H1 (cell line): ENCODE results near the gene NFATC1. TPM values are rescaled to one million over a fixed set of nuclear protein-coding genes. Genes with fewer than 3 reads are reported as not detected.

Experiments
- CTCF ChIA-PET: fragments of 300-600 bp; sonication (Branson Sonifier 250); formaldehyde crosslinking; loops from one replicate; lab custom pipeline; 2021; ENCODE audit not compliant: partially characterized antibody; lab: Charles Lee
- POLR2A ChIA-PET: fragments of 300-600 bp; sonication (Branson Sonifier 250); formaldehyde crosslinking; loops from one replicate; lab custom pipeline; 2021; ENCODE audit warnings: inconsistent platforms; ENCODE audit not compliant: partially characterized antibody; lab: Charles Lee
- DNase-seq, 2 experiments: peaks; one replicate each; pipeline versions ENCODE4 v3.0.0 to v3.0.0-alpha.2; 2010 to 2022; ENCODE audit warnings: low spot score in 2 of 2, low read depth in 1 of 2, mixed read lengths in 1 of 2
- FAIRE-seq: peaks from 2 replicates; lab custom pipeline; 2011; peaks lifted over from hg19 to GRCh38; lab: Jason Lieb, UNC
- H2AFZ ChIP-seq: 2 replicates; pipeline ENCODE4 v1.8.1; 2012; ENCODE audit warnings: low read length, inconsistent platforms
- H2AK5ac ChIP-seq: 2 replicates; pipeline ENCODE4 v1.6.1; 2013; ENCODE audit warnings: low read depth, low read length
- H2BK120ac ChIP-seq: replicated peaks from 2 replicates; pipeline ENCODE3; 2013; ENCODE audit warnings: low read depth, low read length, inconsistent platforms
- H2BK12ac ChIP-seq: 2 replicates; pipeline ENCODE4 v1.6.1; 2013; ENCODE audit warnings: low read depth, low read length
- H2BK15ac ChIP-seq: 2 replicates; pipeline ENCODE4 v1.6.1; 2013; ENCODE audit warnings: low read length
- H2BK20ac ChIP-seq: 2 replicates; pipeline ENCODE4 v1.6.1; 2013; ENCODE audit warnings: low read length
- H2BK5ac ChIP-seq: 2 replicates; pipeline ENCODE4 v1.6.1; 2013; ENCODE audit warnings: low read depth, low read length
- H3K14ac ChIP-seq: 2 replicates; pipeline ENCODE4 v1.6.1; 2013; ENCODE audit warnings: inconsistent platforms; ENCODE audit not compliant: insufficient read length
- H3K18ac ChIP-seq: 2 replicates; pipeline ENCODE4 v1.6.1; 2013; ENCODE audit warnings: low read length; ENCODE audit errors: extremely low read depth
- H3K23ac ChIP-seq: 2 replicates; pipeline ENCODE4 v1.6.1; 2013; ENCODE audit warnings: inconsistent platforms; ENCODE audit not compliant: insufficient read length
- H3K23me2 ChIP-seq: 2 replicates; pipeline ENCODE4 v1.6.1; 2013; ENCODE audit warnings: low read depth, low read length
- H3K27ac ChIP-seq: 2 replicates; pipeline ENCODE4 v1.6.1; 2011; ENCODE audit warnings: low read depth, low read length, inconsistent platforms
- H3K27me3 ChIP-seq, 4 experiments: replicated peaks in 1 of 4; 1 replicate in 1 of 4; 2 replicates in 3 of 4; pipeline versions ENCODE4 v1.6.1 to v1.8.1; 2011 to 2013; ENCODE audit warnings: low read length in 3 of 4, mild to moderate bottlenecking in 3 of 4, inconsistent platforms in 2 of 4, mixed read lengths in 2 of 4, moderate library complexity in 1 of 4; ENCODE audit not compliant: control insufficient read depth in 3 of 4, insufficient read depth in 3 of 4; ENCODE audit errors: extremely low read depth in 1 of 4
- H3K36me3 ChIP-seq, 4 experiments: 2 replicates each; pipeline versions ENCODE4 v1.6.1 to v1.8.1; 2011 to 2013; ENCODE audit warnings: mild to moderate bottlenecking in 4 of 4, low read length in 3 of 4, moderate library complexity in 2 of 4, control low read depth in 1 of 4, inconsistent platforms in 1 of 4; ENCODE audit not compliant: insufficient read depth in 4 of 4, control insufficient read depth in 2 of 4
- H3K4ac ChIP-seq: replicated peaks from 2 replicates; pipeline ENCODE3; 2013; ENCODE audit warnings: low read length, low read depth, mixed read lengths, inconsistent platforms; ENCODE audit not compliant: insufficient read length
- H3K4me1 ChIP-seq, 4 experiments: replicated peaks in 1 of 4; 1 replicate in 1 of 4; 2 replicates in 3 of 4; pipeline versions ENCODE4 v1.6.1 to v1.8.1; 2011 to 2013; ENCODE audit warnings: low read length in 3 of 4, inconsistent platforms in 2 of 4, mixed read lengths in 1 of 4; ENCODE audit not compliant: insufficient read depth in 4 of 4, control insufficient read depth in 3 of 4
- H3K4me2 ChIP-seq, 2 experiments: 2 replicates each; pipeline versions ENCODE4 v1.6.1 to v1.8.1; 2011 to 2013; ENCODE audit warnings: low read depth in 2 of 2, low read length in 2 of 2, control low read depth in 1 of 2, inconsistent platforms in 1 of 2, mild to moderate bottlenecking in 1 of 2; ENCODE audit not compliant: insufficient read depth in 1 of 2
- H3K4me3 ChIP-seq, 4 experiments: fragments of 200-600, 300-600 bp in 1 of 4; sonication (generic), shearing (Covaris generic), sonication (Bioruptor Twin) in 1 of 4; 2 replicates each; pipeline versions ENCODE4 v1.5.1 to v1.8.1; 2011 to 2016; ENCODE audit warnings: low read length in 4 of 4, low read depth in 3 of 4, control low read depth in 2 of 4, inconsistent platforms in 2 of 4, mild to moderate bottlenecking in 2 of 4, mixed read lengths in 1 of 4, moderate library complexity in 1 of 4; ENCODE audit not compliant: insufficient read depth in 2 of 4; ENCODE audit errors: extremely low read depth in 1 of 4
- H3K56ac ChIP-seq: replicated peaks from 2 replicates; pipeline ENCODE3; 2013; ENCODE audit warnings: low read depth, mild to moderate bottlenecking, mixed read lengths, low read length, inconsistent platforms; ENCODE audit not compliant: insufficient read length
- H3K79me1 ChIP-seq: 2 replicates; pipeline ENCODE4 v1.6.1; 2013; ENCODE audit warnings: low read depth, low read length, control low read depth
- H3K79me2 ChIP-seq, 2 experiments: 2 replicates each; pipeline versions ENCODE4 v1.6.1 to v1.8.1; 2012 to 2013; ENCODE audit warnings: low read length in 2 of 2, mild to moderate bottlenecking in 2 of 2, inconsistent platforms in 1 of 2; ENCODE audit not compliant: insufficient read depth in 2 of 2, control insufficient read depth in 1 of 2
- H3K9ac ChIP-seq, 4 experiments: replicated peaks in 1 of 4; 1 replicate in 1 of 4; 2 replicates in 3 of 4; pipeline versions ENCODE4 v1.6.1 to v1.8.1; 2011 to 2013; ENCODE audit warnings: low read depth in 3 of 4, low read length in 3 of 4, control low read depth in 2 of 4, mild to moderate bottlenecking in 2 of 4, moderate library complexity in 2 of 4, inconsistent platforms in 1 of 4; ENCODE audit errors: extremely low read depth in 1 of 4
- H3K9me3 ChIP-seq, 2 experiments: 2 replicates each; pipeline versions ENCODE4 v1.6.1 to v1.8.1; 2012 to 2013; ENCODE audit warnings: mild to moderate bottlenecking in 2 of 2, moderate library complexity in 2 of 2, control low read depth in 1 of 2, inconsistent platforms in 1 of 2, low read depth in 1 of 2, low read length in 1 of 2, mixed read lengths in 1 of 2; ENCODE audit not compliant: insufficient read depth in 2 of 2
- H4K20me1 ChIP-seq, 2 experiments: replicated peaks in 1 of 2; 2 replicates each; pipeline versions ENCODE3 to v1.8.1; 2011 to 2013; ENCODE audit warnings: inconsistent platforms in 2 of 2, low read length in 2 of 2, mild to moderate bottlenecking in 1 of 2; ENCODE audit not compliant: insufficient read depth in 2 of 2, control insufficient read depth in 1 of 2
- H4K5ac ChIP-seq: 2 replicates; pipeline ENCODE4 v1.6.1; 2013; ENCODE audit warnings: low read length, low read depth, mixed read lengths, inconsistent platforms; ENCODE audit not compliant: insufficient read length
- H4K8ac ChIP-seq: 2 replicates; pipeline ENCODE4 v1.8.0; 2013; ENCODE audit warnings: mild to moderate bottlenecking, moderate library complexity, low read length, inconsistent platforms; ENCODE audit not compliant: insufficient read depth; ENCODE audit errors: extremely low read depth
- H4K91ac ChIP-seq: replicated peaks from 2 replicates; pipeline ENCODE3; 2013; ENCODE audit warnings: low read length, mixed read lengths, inconsistent platforms; ENCODE audit not compliant: insufficient read length
- SP2 ChIP-seq: IDR thresholded peaks from 2 replicates; pipeline ENCODE4 v1.6.1; 2012; ENCODE audit warnings: mild to moderate bottlenecking, low read length, inconsistent platforms
- TBP ChIP-seq: IDR thresholded peaks from 2 replicates; pipeline ENCODE4 v1.6.1; 2011; ENCODE audit warnings: low read depth, low read length, improper control_type of control experiment
- WGBS, 2 experiments: shearing (Covaris generic) in 1 of 2; methylation state at CpG; one replicate each; pipeline versions ENCODE4 v1.1.6 to v1.1.7; 2013 to 2015; ENCODE audit warnings: low lambda C conversion rate in 2 of 2, mixed read lengths in 2 of 2, inconsistent platforms in 1 of 2, low coverage in 1 of 2, missing lambda C conversion rate in 1 of 2; ENCODE audit not compliant: insufficient replicate concordance in 2 of 2, insufficient coverage in 1 of 2, insufficient read length in 1 of 2; ENCODE audit errors: extremely low coverage in 1 of 2, missing lambda C conversion rate in 1 of 2; 5-methylcytosine and 5-hydroxymethylcytosine counted together
- polyA plus RNA-seq, 7 experiments: library from polyadenylated mRNA; depleted of rRNA in 3 of 7; stranded (reverse) in 5 of 7; unstranded in 2 of 7; fragments of >200 nt in 5 of 7; fragments of 200-250 nt in 2 of 7; gene quantifications; 1 replicate in 5 of 7; 2 replicates in 1 of 7; 4 replicates in 1 of 7; pipeline versions ENCODE4 v1.2.1 to v1.2.3, GENCODE V29; 2011 to 2013; ENCODE audit warnings: missing spikeins in 2 of 7, mixed read lengths in 2 of 7
- total RNA-seq: library from RNA; stranded (reverse); fragmentation: NEBNext Ultra II Directional; extraction: Animal tissue kit (Norgen Biotek cat#: 25700); gene quantifications from 2 replicates; pipeline ENCODE4 v1.2.1, GENCODE V29; 2021

NFATC1 gene
- total and polyA plus RNA-seq, 2 of the 8 experiments (the other 6 are each of a cell fraction or from before 2014, with no cell fraction given) = 2.0 to 6.6 TPM

DNA sequence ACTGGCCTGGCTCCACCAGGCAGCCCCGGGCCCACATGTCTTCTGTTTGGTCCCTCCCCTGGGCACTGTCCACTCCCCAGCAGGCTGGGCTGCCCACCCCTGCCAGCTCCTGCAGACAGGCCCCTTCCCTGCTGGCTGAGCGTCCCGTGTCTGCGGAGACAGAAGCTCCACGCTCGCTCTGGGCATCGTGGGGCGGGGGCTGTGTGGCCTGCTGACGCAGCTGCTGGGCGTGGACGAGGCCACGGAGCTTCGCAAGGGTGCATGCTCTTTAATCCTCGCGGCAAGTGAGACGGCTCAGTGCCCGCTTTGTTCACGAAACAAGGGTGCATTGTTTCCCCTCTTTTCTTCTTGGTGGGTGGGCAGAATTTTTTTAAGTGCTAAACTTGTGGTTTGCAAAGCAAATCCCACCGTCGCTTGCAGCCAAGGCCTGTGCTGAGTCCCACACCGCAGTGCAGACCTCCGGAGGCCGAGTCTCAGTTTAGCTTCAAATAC lies 151.1 kb downstream of the NFATC1 start:
- FAIRE-seq (no peak), DNase-seq (no peak)
- H3K4ac ChIP-seq = no peak overlapping the region
- H3K23me2 ChIP-seq = peaks cover 8% of the 10 kb centered on the region; the same call in 1 of the 2 replicates
- H3K4me1 ChIP-seq = no peaks in the 10 kb centered on the region
- no peak overlapping the region for H3K4me2 ChIP-seq
- H3K18ac ChIP-seq = no peak overlapping the region
- H2BK20ac ChIP-seq = no peak overlapping the region
- no peak overlapping the region for H3K14ac ChIP-seq
- 88% methylated on average over 23 of the region's 23 CpGs; no CpG with 5 or more reads in 1 of the 2 experiments for WGBS, 2 experiments
- ChIA-PET CTCF (interaction anchor here (0.6 kb wide), 1 partner anchor 32 kb away, joined by 3 read pairs; no protein-coding TSS in a partner anchor), POLR2A (no interaction called here)
- no peak overlapping the region for H3K27ac ChIP-seq
- no peaks in the 10 kb centered on the region for H3K79me1 ChIP-seq
- no peak overlapping the region for H2AK5ac ChIP-seq
- no peak overlapping the region for H4K8ac ChIP-seq
- no peak overlapping the region for H3K23ac ChIP-seq
- H2BK15ac ChIP-seq = no peak overlapping the region
- no peak overlapping the region for H2BK12ac ChIP-seq
- H4K5ac ChIP-seq = no peak overlapping the region
- H3K4me3 ChIP-seq = no peak overlapping the region
- H4K91ac ChIP-seq = no peak overlapping the region
- peaks cover 0 to 26% of the 10 kb centered on the region in 2 experiments; a peak in 2 of 4 replicates for H3K9me3 ChIP-seq
- H2BK5ac ChIP-seq = no peak overlapping the region
- H3K79me2 ChIP-seq = no peaks in the 10 kb centered on the region
- no peaks in the 10 kb centered on the region for H3K36me3 ChIP-seq
- peaks cover 0 to 2% of the 10 kb centered on the region in 2 experiments for H4K20me1 ChIP-seq
- no peak overlapping the region for H2AFZ ChIP-seq
- H3K27me3 ChIP-seq = no peaks in the 10 kb centered on the region; a peak in 1 of 7 replicates
- H3K56ac ChIP-seq = no peak overlapping the region
- H3K9ac ChIP-seq = no peak overlapping the region
- H2BK120ac ChIP-seq = no peak overlapping the region
- TF ChIP-seq SP2 = no peak
- no peak for TF ChIP-seq TBP
